ENCODE data around the gene TENT4A.

GRCh38 chr5:6739603-6740002 lies 26.4 kb downstream of the TENT4A start:
- no peak for TF ChIP-seq CTCF (IDR thresholded peaks at IDR 0.05)
- no peak for TF ChIP-seq POLR2A (IDR thresholded peaks at IDR 0.05)

Data from esophagus squamous epithelium (tissue), 4 donors.